Measurements from ENCODE around the gene NKX2-8. TPM values are rescaled to one million over a fixed set of nuclear protein-coding genes. Genes with fewer than 3 reads are reported as not detected.
A peak's percentile ranks its signal among the peaks of the same experiment; 100 is the strongest.

NKX2-8 gene
- total and polyA plus RNA-seq, 2 experiments from 2014 or later, result 0.83 TPM; not detected in 1

DNA sequence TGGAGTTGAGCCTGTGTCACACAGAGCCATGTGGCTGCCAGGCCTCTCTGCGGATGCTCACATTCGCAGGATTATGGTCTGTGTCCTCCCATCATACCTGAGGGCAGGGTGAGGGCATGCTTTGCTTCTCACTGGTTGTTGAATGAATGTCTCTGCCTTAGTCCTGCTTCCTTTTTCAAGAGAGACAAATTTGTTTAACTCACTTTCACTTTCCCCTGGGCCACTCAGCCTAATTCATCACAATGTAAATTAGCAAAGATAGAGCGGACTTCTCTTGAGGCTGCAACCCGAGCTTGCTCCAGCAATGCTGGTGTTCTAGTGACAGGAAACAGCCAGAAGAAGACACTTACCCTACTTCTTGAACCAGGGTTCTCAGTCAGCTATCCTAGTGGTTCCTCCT, 43.7 kb upstream of the NKX2-8 start (continued):
- TF ChIP-seq, protein P1, sequence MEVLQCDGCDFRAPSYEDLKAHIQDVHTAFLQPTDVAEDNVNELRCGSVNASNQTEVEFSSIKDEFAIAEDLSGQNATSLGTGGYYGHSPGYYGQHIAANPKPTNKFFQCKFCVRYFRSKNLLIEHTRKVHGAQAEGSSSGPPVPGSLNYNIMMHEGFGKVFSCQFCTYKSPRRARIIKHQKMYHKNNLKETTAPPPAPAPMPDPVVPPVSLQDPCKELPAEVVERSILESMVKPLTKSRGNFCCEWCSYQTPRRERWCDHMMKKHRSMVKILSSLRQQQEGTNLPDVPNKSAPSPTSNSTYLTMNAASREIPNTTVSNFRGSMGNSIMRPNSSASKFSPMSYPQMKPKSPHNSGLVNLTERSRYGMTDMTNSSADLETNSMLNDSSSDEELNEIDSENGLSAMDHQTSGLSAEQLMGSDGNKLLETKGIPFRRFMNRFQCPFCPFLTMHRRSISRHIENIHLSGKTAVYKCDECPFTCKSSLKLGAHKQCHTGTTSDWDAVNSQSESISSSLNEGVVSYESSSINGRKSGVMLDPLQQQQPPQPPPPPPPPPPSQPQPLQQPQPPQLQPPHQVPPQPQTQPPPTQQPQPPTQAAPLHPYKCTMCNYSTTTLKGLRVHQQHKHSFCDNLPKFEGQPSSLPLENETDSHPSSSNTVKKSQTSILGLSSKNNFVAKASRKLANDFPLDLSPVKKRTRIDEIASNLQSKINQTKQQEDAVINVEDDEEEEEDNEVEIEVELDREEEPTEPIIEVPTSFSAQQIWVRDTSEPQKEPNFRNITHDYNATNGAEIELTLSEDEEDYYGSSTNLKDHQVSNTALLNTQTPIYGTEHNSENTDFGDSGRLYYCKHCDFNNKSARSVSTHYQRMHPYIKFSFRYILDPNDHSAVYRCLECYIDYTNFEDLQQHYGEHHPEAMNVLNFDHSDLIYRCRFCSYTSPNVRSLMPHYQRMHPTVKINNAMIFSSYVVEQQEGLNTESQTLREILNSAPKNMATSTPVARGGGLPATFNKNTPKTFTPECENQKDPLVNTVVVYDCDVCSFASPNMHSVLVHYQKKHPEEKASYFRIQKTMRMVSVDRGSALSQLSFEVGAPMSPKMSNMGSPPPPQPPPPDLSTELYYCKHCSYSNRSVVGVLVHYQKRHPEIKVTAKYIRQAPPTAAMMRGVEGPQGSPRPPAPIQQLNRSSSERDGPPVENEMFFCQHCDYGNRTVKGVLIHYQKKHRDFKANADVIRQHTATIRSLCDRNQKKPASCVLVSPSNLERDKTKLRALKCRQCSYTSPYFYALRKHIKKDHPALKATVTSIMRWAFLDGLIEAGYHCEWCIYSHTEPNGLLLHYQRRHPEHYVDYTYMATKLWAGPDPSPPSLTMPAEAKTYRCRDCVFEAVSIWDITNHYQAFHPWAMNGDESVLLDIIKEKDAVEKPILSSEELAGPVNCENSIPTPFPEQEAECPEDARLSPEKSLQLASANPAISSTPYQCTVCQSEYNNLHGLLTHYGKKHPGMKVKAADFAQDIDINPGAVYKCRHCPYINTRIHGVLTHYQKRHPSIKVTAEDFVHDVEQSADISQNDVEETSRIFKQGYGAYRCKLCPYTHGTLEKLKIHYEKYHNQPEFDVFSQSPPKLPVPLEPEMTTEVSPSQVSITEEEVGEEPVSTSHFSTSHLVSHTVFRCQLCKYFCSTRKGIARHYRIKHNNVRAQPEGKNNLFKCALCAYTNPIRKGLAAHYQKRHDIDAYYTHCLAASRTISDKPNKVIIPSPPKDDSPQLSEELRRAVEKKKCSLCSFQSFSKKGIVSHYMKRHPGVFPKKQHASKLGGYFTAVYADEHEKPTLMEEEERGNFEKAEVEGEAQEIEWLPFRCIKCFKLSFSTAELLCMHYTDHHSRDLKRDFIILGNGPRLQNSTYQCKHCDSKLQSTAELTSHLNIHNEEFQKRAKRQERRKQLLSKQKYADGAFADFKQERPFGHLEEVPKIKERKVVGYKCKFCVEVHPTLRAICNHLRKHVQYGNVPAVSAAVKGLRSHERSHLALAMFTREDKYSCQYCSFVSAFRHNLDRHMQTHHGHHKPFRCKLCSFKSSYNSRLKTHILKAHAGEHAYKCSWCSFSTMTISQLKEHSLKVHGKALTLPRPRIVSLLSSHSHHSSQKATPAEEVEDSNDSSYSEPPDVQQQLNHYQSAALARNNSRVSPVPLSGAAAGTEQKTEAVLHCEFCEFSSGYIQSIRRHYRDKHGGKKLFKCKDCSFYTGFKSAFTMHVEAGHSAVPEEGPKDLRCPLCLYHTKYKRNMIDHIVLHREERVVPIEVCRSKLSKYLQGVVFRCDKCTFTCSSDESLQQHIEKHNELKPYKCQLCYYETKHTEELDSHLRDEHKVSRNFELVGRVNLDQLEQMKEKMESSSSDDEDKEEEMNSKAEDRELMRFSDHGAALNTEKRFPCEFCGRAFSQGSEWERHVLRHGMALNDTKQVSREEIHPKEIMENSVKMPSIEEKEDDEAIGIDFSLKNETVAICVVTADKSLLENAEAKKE (CRISPR knock-in tag; IDR thresholded peaks at IDR 0.05), result no peak

DNA sequence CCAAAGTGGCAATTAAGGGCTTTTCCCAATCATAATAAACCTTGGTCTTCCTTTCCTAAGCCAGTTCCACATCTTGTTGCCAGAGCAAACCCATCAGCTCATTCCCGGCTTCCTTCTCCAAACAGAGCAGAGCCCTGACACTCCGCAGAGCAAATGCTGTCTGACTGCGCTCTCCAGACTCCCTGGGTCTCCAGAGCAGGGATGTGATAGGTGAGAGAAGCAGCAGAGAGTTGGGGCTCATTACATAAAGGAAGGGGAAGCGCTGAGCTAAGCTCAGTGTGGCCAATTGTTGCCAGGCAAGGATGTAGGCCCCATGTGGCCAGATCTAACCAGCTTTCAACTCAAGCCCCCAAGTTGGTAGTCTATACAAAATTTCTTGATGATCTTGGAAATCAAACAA, 43.0 kb upstream of the NKX2-8 start:
- DNase-seq (ENCODE audit: low spot score), result no peak
- no peaks in the 10 kb centered on the region for H4K20me1 ChIP-seq (replicated peaks; ENCODE audit: insufficient read depth)
- H2AFZ ChIP-seq, result peak overlapping the region; percentile 84; the same call in 1 of the 2 replicates
- no peaks in the 10 kb centered on the region; the same call in 1 of the 2 replicates for H3F3A ChIP-seq (replicated peaks; ENCODE audit: low read depth)
- H3K27ac Mint-ChIP-seq, result no peak overlapping the region
- H3K36me3 Mint-ChIP-seq (ENCODE audit: low read depth), result no peaks in the 10 kb centered on the region
- H3K9me3 Mint-ChIP-seq, result peaks cover 13% of the 10 kb centered on the region; the same call in 2 of the 3 replicates
- no peaks in the 10 kb centered on the region for H3K27me3 ChIP-seq (ENCODE audit: insufficient read depth)
- H3K4me1 Mint-ChIP-seq, result peaks cover 7% of the 10 kb centered on the region; the same call in 2 of the 3 replicates
- no peaks in the 10 kb centered on the region for H3K79me2 ChIP-seq (replicated peaks; ENCODE audit: insufficient read depth)
- peak; percentile 77 for ATAC-seq
- H3K4me3 Mint-ChIP-seq, result no peak overlapping the region
- no peak overlapping the region for H3K4me2 ChIP-seq
- H3K9me2 ChIP-seq (ENCODE audit: insufficient read depth), result no peaks in the 10 kb centered on the region
- H3K4me1 ChIP-seq (ENCODE audit: insufficient read depth), result no peaks in the 10 kb centered on the region
- H3K4me3 ChIP-seq, result no peak overlapping the region
- no peak overlapping the region for H3K27ac ChIP-seq (ENCODE audit: low read depth)
- no peaks in the 10 kb centered on the region for H3K27me3 Mint-ChIP-seq (ENCODE audit: insufficient read depth, low read depth, poor library complexity)
- H3K36me3 ChIP-seq (ENCODE audit: insufficient read depth), result no peaks in the 10 kb centered on the region
- TF ChIP-seq JUNB (IDR thresholded peaks at IDR 0.05; ENCODE audit: unreplicated experiment), result no peak
- TF ChIP-seq EZH2 (IDR thresholded peaks at IDR 0.05; ENCODE audit: low read depth, unreplicated experiment), result no peak
- no peak for TF ChIP-seq STAT1 (IDR thresholded peaks at IDR 0.05; ENCODE audit: unreplicated experiment)
- TF ChIP-seq, protein P2, sequence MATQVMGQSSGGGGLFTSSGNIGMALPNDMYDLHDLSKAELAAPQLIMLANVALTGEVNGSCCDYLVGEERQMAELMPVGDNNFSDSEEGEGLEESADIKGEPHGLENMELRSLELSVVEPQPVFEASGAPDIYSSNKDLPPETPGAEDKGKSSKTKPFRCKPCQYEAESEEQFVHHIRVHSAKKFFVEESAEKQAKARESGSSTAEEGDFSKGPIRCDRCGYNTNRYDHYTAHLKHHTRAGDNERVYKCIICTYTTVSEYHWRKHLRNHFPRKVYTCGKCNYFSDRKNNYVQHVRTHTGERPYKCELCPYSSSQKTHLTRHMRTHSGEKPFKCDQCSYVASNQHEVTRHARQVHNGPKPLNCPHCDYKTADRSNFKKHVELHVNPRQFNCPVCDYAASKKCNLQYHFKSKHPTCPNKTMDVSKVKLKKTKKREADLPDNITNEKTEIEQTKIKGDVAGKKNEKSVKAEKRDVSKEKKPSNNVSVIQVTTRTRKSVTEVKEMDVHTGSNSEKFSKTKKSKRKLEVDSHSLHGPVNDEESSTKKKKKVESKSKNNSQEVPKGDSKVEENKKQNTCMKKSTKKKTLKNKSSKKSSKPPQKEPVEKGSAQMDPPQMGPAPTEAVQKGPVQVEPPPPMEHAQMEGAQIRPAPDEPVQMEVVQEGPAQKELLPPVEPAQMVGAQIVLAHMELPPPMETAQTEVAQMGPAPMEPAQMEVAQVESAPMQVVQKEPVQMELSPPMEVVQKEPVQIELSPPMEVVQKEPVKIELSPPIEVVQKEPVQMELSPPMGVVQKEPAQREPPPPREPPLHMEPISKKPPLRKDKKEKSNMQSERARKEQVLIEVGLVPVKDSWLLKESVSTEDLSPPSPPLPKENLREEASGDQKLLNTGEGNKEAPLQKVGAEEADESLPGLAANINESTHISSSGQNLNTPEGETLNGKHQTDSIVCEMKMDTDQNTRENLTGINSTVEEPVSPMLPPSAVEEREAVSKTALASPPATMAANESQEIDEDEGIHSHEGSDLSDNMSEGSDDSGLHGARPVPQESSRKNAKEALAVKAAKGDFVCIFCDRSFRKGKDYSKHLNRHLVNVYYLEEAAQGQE (IDR thresholded peaks at IDR 0.05; ENCODE audit: unreplicated experiment), result no peak
- no peak for TF ChIP-seq EZH2phosphoT487 (IDR thresholded peaks at IDR 0.05; ENCODE audit: unreplicated experiment)
- TF ChIP-seq, protein P3, sequence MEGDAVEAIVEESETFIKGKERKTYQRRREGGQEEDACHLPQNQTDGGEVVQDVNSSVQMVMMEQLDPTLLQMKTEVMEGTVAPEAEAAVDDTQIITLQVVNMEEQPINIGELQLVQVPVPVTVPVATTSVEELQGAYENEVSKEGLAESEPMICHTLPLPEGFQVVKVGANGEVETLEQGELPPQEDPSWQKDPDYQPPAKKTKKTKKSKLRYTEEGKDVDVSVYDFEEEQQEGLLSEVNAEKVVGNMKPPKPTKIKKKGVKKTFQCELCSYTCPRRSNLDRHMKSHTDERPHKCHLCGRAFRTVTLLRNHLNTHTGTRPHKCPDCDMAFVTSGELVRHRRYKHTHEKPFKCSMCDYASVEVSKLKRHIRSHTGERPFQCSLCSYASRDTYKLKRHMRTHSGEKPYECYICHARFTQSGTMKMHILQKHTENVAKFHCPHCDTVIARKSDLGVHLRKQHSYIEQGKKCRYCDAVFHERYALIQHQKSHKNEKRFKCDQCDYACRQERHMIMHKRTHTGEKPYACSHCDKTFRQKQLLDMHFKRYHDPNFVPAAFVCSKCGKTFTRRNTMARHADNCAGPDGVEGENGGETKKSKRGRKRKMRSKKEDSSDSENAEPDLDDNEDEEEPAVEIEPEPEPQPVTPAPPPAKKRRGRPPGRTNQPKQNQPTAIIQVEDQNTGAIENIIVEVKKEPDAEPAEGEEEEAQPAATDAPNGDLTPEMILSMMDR (conservative IDR thresholded peaks at IDR 0.05; ENCODE audit: low read depth in 2 of 2), result no peak
- no peak for TF ChIP-seq NANOG (IDR thresholded peaks at IDR 0.05; ENCODE audit: borderline replicate concordance)
- TF ChIP-seq ZNF114 (CRISPR knock-in tag; IDR thresholded peaks at IDR 0.05), result no peak
